Measurements from ENCODE around the gene HOMER2. TPM values are rescaled to one million over a fixed set of nuclear protein-coding genes. Genes with fewer than 3 reads are reported as not detected.

The HOMER2 gene
- total RNA-seq, 1 donor from 2014 or later = 12.2 TPM

- Mint-ChIP-seq H3K36me3 (ENCODE audit: low read depth, unreplicated experiment) (peaks cover 12% of the 10 kb centered on the region), H3K27ac (ENCODE audit: unreplicated experiment) (no peak overlapping the region), H3K27me3 (ENCODE audit: low read depth, unreplicated experiment) (peaks cover 1% of the 10 kb centered on the region), H3K9me3 (ENCODE audit: unreplicated experiment) (peaks cover 2% of the 10 kb centered on the region), H3K4me1 (ENCODE audit: low read depth, unreplicated experiment) (no peaks in the 10 kb centered on the region), H3K4me3 (ENCODE audit: unreplicated experiment) (no peak overlapping the region)
- Histone ChIP-seq H3K27ac (ENCODE audit: low read depth, low read length) (no peak overlapping the region), H2AFZ (ENCODE audit: low read depth, low read length) (no peak overlapping the region), H3K4me2 (ENCODE audit: low read length) (no peak overlapping the region), H4K20me1 (ENCODE audit: insufficient read depth, low read length) (no peaks in the 10 kb centered on the region), H3K79me2 (ENCODE audit: insufficient read depth, low read length) (no peaks in the 10 kb centered on the region), H3K4me1 (ENCODE audit: insufficient read depth, low read length) (no peaks in the 10 kb centered on the region), H3K4me3 (ENCODE audit: insufficient read depth, low read depth, low read length) (no peak overlapping the region), H3K36me3 (ENCODE audit: insufficient read depth, low read length) (no peaks in the 10 kb centered on the region), H3K9ac (ENCODE audit: low read length) (no peak overlapping the region), H3K9me3 (ENCODE audit: insufficient read depth, low read depth, low read length) (no peaks in the 10 kb centered on the region), H3K27me3 (ENCODE audit: insufficient read depth, low read length) (no peaks in the 10 kb centered on the region)
- FAIRE-seq = no peak
- DNase-seq (ENCODE audit: low read depth) = no peak
- TF ChIP-seq EZH2 (IDR thresholded peaks at IDR 0.05; ENCODE audit: insufficient read depth, low read length) = no peak
- TF ChIP-seq, protein P1, sequence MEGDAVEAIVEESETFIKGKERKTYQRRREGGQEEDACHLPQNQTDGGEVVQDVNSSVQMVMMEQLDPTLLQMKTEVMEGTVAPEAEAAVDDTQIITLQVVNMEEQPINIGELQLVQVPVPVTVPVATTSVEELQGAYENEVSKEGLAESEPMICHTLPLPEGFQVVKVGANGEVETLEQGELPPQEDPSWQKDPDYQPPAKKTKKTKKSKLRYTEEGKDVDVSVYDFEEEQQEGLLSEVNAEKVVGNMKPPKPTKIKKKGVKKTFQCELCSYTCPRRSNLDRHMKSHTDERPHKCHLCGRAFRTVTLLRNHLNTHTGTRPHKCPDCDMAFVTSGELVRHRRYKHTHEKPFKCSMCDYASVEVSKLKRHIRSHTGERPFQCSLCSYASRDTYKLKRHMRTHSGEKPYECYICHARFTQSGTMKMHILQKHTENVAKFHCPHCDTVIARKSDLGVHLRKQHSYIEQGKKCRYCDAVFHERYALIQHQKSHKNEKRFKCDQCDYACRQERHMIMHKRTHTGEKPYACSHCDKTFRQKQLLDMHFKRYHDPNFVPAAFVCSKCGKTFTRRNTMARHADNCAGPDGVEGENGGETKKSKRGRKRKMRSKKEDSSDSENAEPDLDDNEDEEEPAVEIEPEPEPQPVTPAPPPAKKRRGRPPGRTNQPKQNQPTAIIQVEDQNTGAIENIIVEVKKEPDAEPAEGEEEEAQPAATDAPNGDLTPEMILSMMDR (IDR thresholded peaks at IDR 0.05; ENCODE audit: insufficient read depth, low read depth, low read length) = no peak
Measured at GRCh38 chr15:82914396-82914795, 38.1 kb downstream of the HOMER2 start.

GRCh38 chr15:82911458-82911857 is 41.1 kb downstream of the HOMER2 start:
- Mint-ChIP-seq H3K36me3 (ENCODE audit: low read depth, unreplicated experiment) (peaks cover 13% of the 10 kb centered on the region), H3K4me3 (ENCODE audit: unreplicated experiment) (no peak overlapping the region), H3K4me1 (ENCODE audit: low read depth, unreplicated experiment) (no peaks in the 10 kb centered on the region), H3K9me3 (ENCODE audit: unreplicated experiment) (peaks cover 14% of the 10 kb centered on the region), H3K27ac (ENCODE audit: unreplicated experiment) (no peak overlapping the region), H3K27me3 (ENCODE audit: low read depth, unreplicated experiment) (no peaks in the 10 kb centered on the region)
- no peak for TF ChIP-seq EZH2 (IDR thresholded peaks at IDR 0.05; ENCODE audit: insufficient read depth, low read length)
- TF ChIP-seq, protein P1 (IDR thresholded peaks at IDR 0.05; ENCODE audit: insufficient read depth, low read depth, low read length) = no peak
- Histone ChIP-seq H2AFZ (ENCODE audit: low read depth, low read length) (no peak overlapping the region), H3K4me2 (ENCODE audit: low read length) (no peak overlapping the region), H3K27ac (ENCODE audit: low read depth, low read length) (no peak overlapping the region), H3K9me3 (ENCODE audit: insufficient read depth, low read depth, low read length) (peaks cover 2% of the 10 kb centered on the region), H3K36me3 (ENCODE audit: insufficient read depth, low read length) (no peaks in the 10 kb centered on the region), H3K27me3 (ENCODE audit: insufficient read depth, low read length) (no peaks in the 10 kb centered on the region), H3K9ac (ENCODE audit: low read length) (no peak overlapping the region), H3K79me2 (ENCODE audit: insufficient read depth, low read length) (no peaks in the 10 kb centered on the region), H4K20me1 (ENCODE audit: insufficient read depth, low read length) (no peaks in the 10 kb centered on the region), H3K4me3 (ENCODE audit: insufficient read depth, low read depth, low read length) (no peak overlapping the region), H3K4me1 (ENCODE audit: insufficient read depth, low read length) (no peaks in the 10 kb centered on the region)
- no peak for FAIRE-seq
- DNase-seq (ENCODE audit: low read depth) = no peak

DNA sequence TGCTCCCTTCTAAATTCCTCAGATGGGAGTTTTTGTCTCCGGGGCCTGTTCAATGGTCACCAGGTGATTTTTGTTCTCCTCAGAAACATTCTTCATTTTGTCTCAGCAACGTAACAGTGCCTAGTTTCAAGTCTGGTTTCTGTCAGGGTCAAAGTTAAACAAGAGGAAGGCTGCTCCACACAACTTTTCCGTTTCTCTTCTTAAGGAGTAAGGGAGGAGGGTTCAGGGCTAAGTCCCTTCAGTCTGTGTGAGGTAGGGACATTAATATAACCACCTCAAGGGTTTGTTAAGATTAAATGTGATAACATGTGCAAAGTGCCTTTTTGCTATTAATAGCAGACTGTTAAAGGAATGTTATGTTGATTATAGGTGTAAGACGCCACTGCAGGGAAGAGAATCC is 41.8 kb downstream of the HOMER2 start:
- no peaks in the 10 kb centered on the region for H3K4me1 ChIP-seq (ENCODE audit: insufficient read depth, low read length)
- no peaks in the 10 kb centered on the region for H4K20me1 ChIP-seq (ENCODE audit: insufficient read depth, low read length)
- TF ChIP-seq EZH2 (IDR thresholded peaks at IDR 0.05; ENCODE audit: insufficient read depth, low read length) = no peak
- TF ChIP-seq, protein P1 (IDR thresholded peaks at IDR 0.05; ENCODE audit: insufficient read depth, low read depth, low read length) = no peak
- H3K27me3 Mint-ChIP-seq (ENCODE audit: low read depth, unreplicated experiment) = no peaks in the 10 kb centered on the region
- no peak overlapping the region for H3K27ac Mint-ChIP-seq (ENCODE audit: unreplicated experiment)
- no peak overlapping the region for H3K9ac ChIP-seq (ENCODE audit: low read length)
- no peaks in the 10 kb centered on the region for H3K27me3 ChIP-seq (ENCODE audit: insufficient read depth, low read length)
- H3K4me3 ChIP-seq (ENCODE audit: insufficient read depth, low read depth, low read length) = no peak overlapping the region
- no peak overlapping the region for H3K4me2 ChIP-seq (ENCODE audit: low read length)
- H3K27ac ChIP-seq (ENCODE audit: low read depth, low read length) = no peak overlapping the region
- H3K4me1 Mint-ChIP-seq (ENCODE audit: low read depth, unreplicated experiment) = no peaks in the 10 kb centered on the region
- no peak for FAIRE-seq
- DNase-seq (ENCODE audit: low read depth) = no peak
- no peaks in the 10 kb centered on the region for H3K36me3 ChIP-seq (ENCODE audit: insufficient read depth, low read length)
- no peak overlapping the region for H2AFZ ChIP-seq (ENCODE audit: low read depth, low read length)
- no peak overlapping the region for H3K4me3 Mint-ChIP-seq (ENCODE audit: unreplicated experiment)
- peaks cover 14% of the 10 kb centered on the region for H3K9me3 Mint-ChIP-seq (ENCODE audit: unreplicated experiment)
- H3K36me3 Mint-ChIP-seq (ENCODE audit: low read depth, unreplicated experiment) = peaks cover 13% of the 10 kb centered on the region
- H3K9me3 ChIP-seq (ENCODE audit: insufficient read depth, low read depth, low read length) = peaks cover 2% of the 10 kb centered on the region
- no peaks in the 10 kb centered on the region for H3K79me2 ChIP-seq (ENCODE audit: insufficient read depth, low read length)
